HepG2 (cell line): ENCODE results near the gene SOX12. TPM values are rescaled to one million over a fixed set of nuclear protein-coding genes. Genes with fewer than 3 reads are reported as not detected.

Source experiments
- ARID2 ChIP-seq: sonication (generic); formaldehyde crosslinking; IDR thresholded peaks from 2 replicates; pipeline ENCODE4 v1.8.1; 2022; ENCODE audit warnings: mild to moderate bottlenecking, missing genetic modification reagents, borderline replicate concordance
- FIP1L1 ChIP-seq: fragments of 200-400 bp; formaldehyde crosslinking; IDR thresholded peaks from 2 replicates; pipeline ENCODE4 v1.6.1; 2018; ENCODE audit warnings: low read depth, mild to moderate bottlenecking, low read length, moderate library complexity, borderline replicate concordance; ENCODE audit not compliant: insufficient read depth
- GPBP1L1 ChIP-seq: sonication (generic); formaldehyde crosslinking; IDR thresholded peaks from 2 replicates; pipeline ENCODE4 v1.5.0; 2020; ENCODE audit warnings: mild to moderate bottlenecking, missing genetic modification reagents
- HDAC6 ChIP-seq: fragments of 200-600 bp; sonication (generic); IDR thresholded peaks from 2 replicates; pipeline ENCODE4 v1.7.0; 2017; ENCODE audit warnings: mild to moderate bottlenecking, antibody characterized with exemption, low read length, low read depth
- NFRKB ChIP-seq: fragments of 450-650 bp; IDR thresholded peaks from 2 replicates; pipeline ENCODE4 v1.6.1; 2017
- NR2F1 ChIP-seq, 2 experiments: fragments of 450-650 bp in 1 of 2; formaldehyde crosslinking in 1 of 2; IDR thresholded peaks; 2 replicates each; pipeline versions ENCODE4 v1.5.0 to v1.6.1; 2016 to 2020; ENCODE audit warnings: mild to moderate bottlenecking in 1 of 2, missing compliant biosample characterization in 1 of 2, missing genetic modification reagents in 1 of 2, moderate library complexity in 1 of 2
- PHF5A ChIP-seq: IDR thresholded peaks from one replicate; pipeline ENCODE4 v1.6.1; 2018; ENCODE audit warnings: low read depth, missing genetic modification reagents; ENCODE audit not compliant: unreplicated experiment
- PRMT3 ChIP-seq: sonication (generic); formaldehyde crosslinking; IDR thresholded peaks from 2 replicates; pipeline ENCODE4 v1.8.1; 2022; ENCODE audit warnings: low read depth, mild to moderate bottlenecking, moderate library complexity, missing genetic modification reagents, borderline replicate concordance
- SETDB1 ChIP-seq: sonication (generic); formaldehyde crosslinking; IDR thresholded peaks from 2 replicates; pipeline ENCODE4 v1.5.1; 2020; ENCODE audit warnings: missing genetic modification reagents, mild to moderate bottlenecking, borderline replicate concordance
- TEAD2 ChIP-seq: sonication (generic); formaldehyde crosslinking; IDR thresholded peaks from 2 replicates; pipeline ENCODE4 v1.9.0; 2021; ENCODE audit warnings: missing genetic modification reagents
- THAP7 ChIP-seq: sonication (generic); formaldehyde crosslinking; IDR thresholded peaks from 2 replicates; pipeline ENCODE4 v1.8.1; 2023; ENCODE audit warnings: mild to moderate bottlenecking, missing genetic modification reagents
- ZMYM2 ChIP-seq: sonication (generic); formaldehyde crosslinking; IDR thresholded peaks from 2 replicates; pipeline ENCODE4 v1.8.0; 2022; ENCODE audit warnings: mild to moderate bottlenecking, missing genetic modification reagents
- ZNF292 ChIP-seq: sonication (generic); formaldehyde crosslinking; IDR thresholded peaks from 2 replicates; pipeline ENCODE4 v1.8.1; 2022; ENCODE audit warnings: mild to moderate bottlenecking, low read depth, missing genetic modification reagents, borderline replicate concordance
- ZNF614 ChIP-seq: IDR thresholded peaks from 2 replicates; pipeline ENCODE4 v1.6.1; 2018; ENCODE audit warnings: missing biosample characterization, missing genetic modification reagents, inconsistent platforms, borderline replicate concordance
- ZNF780A ChIP-seq: sonication (generic); formaldehyde crosslinking; IDR thresholded peaks from 2 replicates; pipeline ENCODE4 v1.8.0; 2022; ENCODE audit warnings: mild to moderate bottlenecking, missing genetic modification reagents, moderate library complexity
- polyA plus RNA-seq, 8 experiments: library from polyadenylated mRNA; depleted of rRNA in 3 of 8; stranded (reverse) in 7 of 8; unstranded in 1 of 8; fragments of >200 nt; fragmentation: Illumina TruSeq in 4 of 8; extraction: Trizol in 4 of 8; gene quantifications; 2 replicates each; pipeline versions ENCODE4 v1.2.1 to v1.2.3, GENCODE V29; 2011 to 2016; ENCODE audit warnings: low read depth in 4 of 8, missing spikeins in 1 of 8, mixed read lengths in 1 of 8; ENCODE audit not compliant: insufficient read depth in 1 of 8
- total RNA-seq, 5 experiments: library from RNA; depleted of rRNA; stranded (reverse); fragments of >200 nt; fragmentation: Illumina TruSeq; extraction: Trizol; gene quantifications; 2 replicates each; pipeline ENCODE4 v1.2.3, GENCODE V29; 2016; ENCODE audit warnings: low read depth in 1 of 5
- TF ChIP-seq, protein P1 (sequence below): IDR thresholded peaks from 2 replicates; pipeline ENCODE4 v1.6.1; 2016; ENCODE audit warnings: mild to moderate bottlenecking

Gene SOX12
- total and polyA plus RNA-seq, 2 of the 13 experiments (the other 11 are each of a cell fraction or from before 2014, with no cell fraction given) = 10.0 to 18.7 TPM

- TF ChIP-seq GPBP1L1 (CRISPR knock-in tag) (no peak), ARID2 (CRISPR knock-in tag) (no peak), HDAC6 (no peak), SETDB1 (CRISPR knock-in tag) (no peak), PRMT3 (CRISPR knock-in tag) (no peak), NFRKB (no peak), THAP7 (CRISPR knock-in tag) (peak; percentile 38; the same call in 1 of the 2 replicates), FIP1L1 (no peak), PHF5A (CRISPR knock-in tag) (peak; percentile 27), ZMYM2 (CRISPR knock-in tag) (no peak), ZNF780A (CRISPR knock-in tag) (no peak), ZNF614 (CRISPR knock-in tag) (peak; percentile 59; the same call in 1 of the 2 replicates), NR2F1 (CRISPR knock-in tag; IDR thresholded peaks at IDR 0.05) (no peak), TEAD2 (CRISPR knock-in tag) (no peak), ZNF292 (CRISPR knock-in tag) (no peak)
- TF ChIP-seq, protein P1, sequence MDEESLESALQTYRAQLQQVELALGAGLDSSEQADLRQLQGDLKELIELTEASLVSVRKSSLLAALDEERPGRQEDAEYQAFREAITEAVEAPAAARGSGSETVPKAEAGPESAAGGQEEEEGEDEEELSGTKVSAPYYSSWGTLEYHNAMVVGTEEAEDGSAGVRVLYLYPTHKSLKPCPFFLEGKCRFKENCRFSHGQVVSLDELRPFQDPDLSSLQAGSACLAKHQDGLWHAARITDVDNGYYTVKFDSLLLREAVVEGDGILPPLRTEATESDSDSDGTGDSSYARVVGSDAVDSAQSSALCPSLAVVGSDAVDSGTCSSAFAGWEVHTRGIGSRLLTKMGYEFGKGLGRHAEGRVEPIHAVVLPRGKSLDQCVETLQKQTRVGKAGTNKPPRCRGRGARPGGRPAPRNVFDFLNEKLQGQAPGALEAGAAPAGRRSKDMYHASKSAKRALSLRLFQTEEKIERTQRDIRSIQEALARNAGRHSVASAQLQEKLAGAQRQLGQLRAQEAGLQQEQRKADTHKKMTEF (CRISPR knock-in tag) = peak; percentile 83
Measured at GRCh38 chr20:354298-354977, 29.1 kb downstream of the SOX12 start (continued).
